ENCODE data around the gene ZNF235.

GRCh38 chr19:44260343-44260681 lies 44.5 kb downstream of the ZNF235 start:
- no peak for TF ChIP-seq CTCF (IDR thresholded peaks at IDR 0.05)
- no peak for TF ChIP-seq POLR2AphosphoS5 (IDR thresholded peaks at IDR 0.05)

All from breast epithelium (tissue), 3 donors.